Mesothelial cell of epicardium (in vitro differentiated cells): ENCODE measurements around the gene TBX1. TPM values are rescaled to one million over a fixed set of nuclear protein-coding genes. Genes with fewer than 3 reads are reported as not detected.
"Not testable (repeated sequence)": the region's sequence is repeated elsewhere in the genome, so short reads cannot be mapped to it uniquely, and the experiment has no call there.

ENCODE experiments used
- DNase-seq, 2 experiments: peaks; one replicate each; pipeline ENCODE4 v3.0.0; 2021; ENCODE audit warnings: low spot score in 2 of 2; ENCODE audit not compliant: unreplicated experiment in 2 of 2
- H3K27ac Mint-ChIP-seq: 2 replicates; pipeline ENCODE4 v1.8.0; 2021; ENCODE audit warnings: mixed read lengths
- H3K27me3 Mint-ChIP-seq: 2 replicates; pipeline ENCODE4 v1.8.0; 2021; ENCODE audit warnings: low read depth, mixed read lengths
- H3K36me3 Mint-ChIP-seq: 2 replicates; pipeline ENCODE4 v1.8.0; 2021; ENCODE audit warnings: mixed read lengths
- H3K4me1 Mint-ChIP-seq: 2 replicates; pipeline ENCODE4 v1.8.0; 2021; ENCODE audit warnings: mixed read lengths
- H3K4me3 Mint-ChIP-seq: 2 replicates; pipeline ENCODE4 v1.8.0; 2021; ENCODE audit warnings: mild to moderate bottlenecking, moderate library complexity, mixed read lengths
- H3K9me3 Mint-ChIP-seq: 2 replicates; pipeline ENCODE4 v1.8.0; 2021; ENCODE audit warnings: mixed read lengths
- CTCF ChIP-seq: fragments of 200-600 bp; sonication (generic); IDR thresholded peaks from one replicate; pipeline ENCODE4 v1.5.0; 2021; ENCODE audit warnings: antibody characterized with exemption; ENCODE audit not compliant: unreplicated experiment
- total RNA-seq: library from RNA; stranded (reverse); gene quantifications from 3 replicates; pipeline ENCODE4 v1.2.1, GENCODE V29; 2021

The TBX1 gene
- total RNA-seq, 1 donor from 2014 or later, result 0.45 TPM

DNA sequence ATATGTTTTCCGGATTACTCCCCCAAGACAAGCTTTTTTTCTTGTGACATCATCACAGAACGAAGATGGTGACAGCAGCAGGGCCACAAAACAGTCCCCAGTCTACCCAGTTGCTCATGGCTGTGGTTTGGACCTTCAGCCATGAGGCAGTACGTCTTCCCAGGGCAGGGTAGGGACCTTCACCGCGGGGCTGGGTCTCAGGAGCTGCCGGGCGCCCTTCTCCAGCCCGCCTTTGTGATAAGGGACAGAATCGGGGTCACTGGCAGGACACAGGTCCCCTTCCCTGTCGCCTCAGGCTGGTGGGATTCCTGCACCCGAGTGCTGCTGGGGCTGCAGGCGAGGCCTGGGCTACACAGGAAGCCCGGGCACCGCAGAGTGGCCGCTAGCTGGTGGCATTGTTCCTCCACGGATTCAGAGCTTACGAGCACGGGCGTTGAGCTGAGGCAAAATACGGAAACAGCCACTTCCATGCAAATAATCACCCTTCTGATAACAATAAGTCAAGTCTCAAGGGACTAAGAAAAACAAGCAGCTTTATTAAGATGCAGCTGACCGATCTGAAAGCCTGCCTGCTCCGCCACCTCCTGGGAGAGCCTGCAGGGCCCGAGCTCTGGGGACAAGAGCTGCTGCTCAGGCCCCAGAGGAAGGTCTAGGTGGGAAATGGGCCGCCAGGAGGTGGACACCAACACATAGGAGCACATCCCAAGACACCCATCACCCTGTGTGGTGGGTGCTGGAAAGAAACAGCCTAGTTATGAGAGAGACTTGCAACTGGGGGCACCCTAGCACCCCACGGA lies 12.3 kb downstream of the TBX1 start:
- H3K9me3 Mint-ChIP-seq, result no peaks in the 10 kb centered on the region
- no peak for DNase-seq
- no peaks in the 10 kb centered on the region for H3K36me3 Mint-ChIP-seq
- H3K27me3 Mint-ChIP-seq, result peaks cover 79% of the 10 kb centered on the region
- no peak for TF ChIP-seq CTCF
- H3K4me1 Mint-ChIP-seq, result no peaks in the 10 kb centered on the region
- no peak overlapping the region for H3K4me3 Mint-ChIP-seq
- H3K27ac Mint-ChIP-seq, result no peak overlapping the region

- Mint-ChIP-seq H3K4me3 (no peak overlapping the region), H3K27me3 (peaks cover 77% of the 10 kb centered on the region), H3K9me3 (no peaks in the 10 kb centered on the region), H3K27ac (no peak overlapping the region), H3K4me1 (no peaks in the 10 kb centered on the region), H3K36me3 (no peaks in the 10 kb centered on the region)
- TF ChIP-seq CTCF, result no peak
- DNase-seq, result no peak
These were observed 13.0 kb downstream of the TBX1 start for GRCh38 chr22:19773470-19774040.

DNA sequence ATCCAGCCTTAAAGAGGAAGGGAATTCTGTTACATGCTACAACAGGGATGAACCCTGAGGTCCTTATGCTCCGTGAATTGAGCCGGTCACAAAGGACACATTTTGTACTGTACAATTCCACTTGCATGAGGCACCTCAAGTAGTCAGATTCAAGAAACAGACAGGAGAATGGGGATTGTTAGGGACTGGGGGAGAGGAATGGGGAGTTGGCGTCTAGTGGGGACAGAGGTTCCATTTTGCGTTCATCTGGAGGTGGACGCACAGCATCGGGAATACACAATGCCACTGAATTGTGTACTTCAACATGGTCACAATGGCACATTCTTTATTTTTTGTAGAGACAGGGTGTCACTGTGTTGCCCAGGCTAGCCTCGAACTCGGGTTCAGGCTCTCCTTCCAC lies 14.1 kb downstream of the TBX1 start:
- no peak for DNase-seq
- H3K9me3 Mint-ChIP-seq, result no peaks in the 10 kb centered on the region
- H3K27ac Mint-ChIP-seq, result no peak overlapping the region
- TF ChIP-seq CTCF, result no peak
- no peaks in the 10 kb centered on the region for H3K36me3 Mint-ChIP-seq
- peaks cover 77% of the 10 kb centered on the region for H3K27me3 Mint-ChIP-seq
- H3K4me3 Mint-ChIP-seq, result no peak overlapping the region
- H3K4me1 Mint-ChIP-seq, result no peaks in the 10 kb centered on the region

- no peak overlapping the region for H3K27ac Mint-ChIP-seq
- no peaks in the 10 kb centered on the region for H3K36me3 Mint-ChIP-seq
- no peaks in the 10 kb centered on the region for H3K9me3 Mint-ChIP-seq
- no peak overlapping the region for H3K4me3 Mint-ChIP-seq
- DNase-seq, result no peak
- peaks cover 4% of the 10 kb centered on the region for H3K4me1 Mint-ChIP-seq
- TF ChIP-seq CTCF, result no peak
- H3K27me3 Mint-ChIP-seq, result peaks cover 73% of the 10 kb centered on the region
These were observed 15.1 kb downstream of the TBX1 start for GRCh38 chr22:19775496-19776325.

DNA sequence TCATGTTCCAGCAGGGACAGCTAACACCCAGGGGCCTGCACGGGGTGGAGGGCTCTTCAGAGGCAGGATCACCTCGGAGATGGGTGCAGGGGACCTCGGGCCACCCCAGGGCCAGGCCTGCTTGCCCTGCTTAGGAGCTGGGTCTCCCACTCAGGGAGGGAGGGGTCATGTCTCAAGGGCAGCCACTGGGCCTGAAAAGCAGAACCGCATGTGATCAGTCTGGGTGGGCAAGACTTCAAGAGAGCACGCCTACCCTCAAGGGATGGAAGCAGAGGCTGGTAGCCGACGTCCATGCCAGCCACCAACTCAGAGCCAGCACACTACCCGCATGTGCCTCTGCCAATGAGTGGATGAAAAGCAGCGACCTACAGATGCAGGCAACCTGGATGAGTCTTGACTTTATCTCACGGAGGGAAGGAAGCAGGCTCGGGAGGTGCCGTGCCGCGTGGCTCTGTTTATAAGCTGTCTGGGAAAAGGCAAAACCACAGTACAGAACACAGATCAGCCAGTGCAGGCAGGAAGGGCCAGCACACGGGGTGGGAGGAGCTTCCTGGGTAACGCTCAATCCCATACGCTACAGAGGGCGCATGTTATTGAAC lies 16.0 kb downstream of the TBX1 start:
- TF ChIP-seq CTCF, result no peak
- Mint-ChIP-seq H3K27ac (no peak overlapping the region), H3K4me1 (peaks cover 4% of the 10 kb centered on the region), H3K36me3 (no peaks in the 10 kb centered on the region), H3K27me3 (peaks cover 66% of the 10 kb centered on the region), H3K9me3 (no peaks in the 10 kb centered on the region), H3K4me3 (no peak overlapping the region)
- DNase-seq, result no peak

GRCh38 chr22:19777192-19777591 lies 16.6 kb downstream of the TBX1 start:
- not testable (repeated sequence) for H3K36me3 Mint-ChIP-seq, H3K4me3 Mint-ChIP-seq, H3K27ac Mint-ChIP-seq, H3K4me1 Mint-ChIP-seq, DNase-seq, H3K9me3 Mint-ChIP-seq
- peaks cover 62% of the 10 kb centered on the region for H3K27me3 Mint-ChIP-seq
